Lung (tissue), 12 donors: ENCODE results near the gene A3GALT2. TPM values are rescaled to one million over a fixed set of nuclear protein-coding genes. Genes with fewer than 3 reads are reported as not detected.

Experiments used
- ATAC-seq: fragments of 200-7000 bp; cut with Tn5 transposase; one replicate; pipeline ENCODE4 v1.9.1; 2020; ENCODE audit warnings: moderate number of reproducible peaks; ENCODE audit not compliant: insufficient read depth, low FRiP score
- DNase-seq, 3 donors: peaks; one replicate each; pipeline ENCODE4 v3.0.0-alpha.2; 2013 to 2017
- H3K27ac ChIP-seq, 2 donors: one replicate each; pipeline ENCODE4 v1.5.1; 2013; ENCODE audit warnings: mild to moderate bottlenecking in 2 of 2, moderate library complexity in 2 of 2, control low read depth in 1 of 2, inconsistent platforms in 1 of 2, low read depth in 1 of 2, low read length in 1 of 2
- H3K27me3 ChIP-seq, 3 donors: one replicate each; pipeline ENCODE4 v1.5.1; 2013; ENCODE audit warnings: low read length in 2 of 3; ENCODE audit not compliant: control insufficient read depth in 3 of 3, insufficient read depth in 3 of 3
- H3K36me3 ChIP-seq, 4 donors: one replicate each; pipeline ENCODE4 v1.5.1; 2013; ENCODE audit warnings: low read length in 4 of 4, mild to moderate bottlenecking in 1 of 4, moderate library complexity in 1 of 4; ENCODE audit not compliant: control insufficient read depth in 4 of 4, insufficient read depth in 4 of 4
- H3K4me1 ChIP-seq, 5 donors: one replicate each; pipeline ENCODE4 v1.5.1; 2013; ENCODE audit warnings: low read length in 5 of 5, mild to moderate bottlenecking in 2 of 5, moderate library complexity in 1 of 5; ENCODE audit not compliant: control insufficient read depth in 5 of 5, insufficient read depth in 5 of 5
- H3K4me3 ChIP-seq: one replicate; pipeline ENCODE4 v1.5.1; 2013; ENCODE audit warnings: mild to moderate bottlenecking, control low read depth, moderate library complexity
- H3K9ac ChIP-seq, 2 donors: one replicate each; pipeline ENCODE4 v1.5.1; 2013; ENCODE audit warnings: low read length in 2 of 2, control low read depth in 1 of 2; ENCODE audit not compliant: insufficient read depth in 1 of 2
- H3K9me3 ChIP-seq, 4 donors: one replicate each; pipeline ENCODE4 v1.5.1; 2013; ENCODE audit warnings: low read length in 3 of 4, mild to moderate bottlenecking in 1 of 4, moderate library complexity in 1 of 4; ENCODE audit not compliant: control insufficient read depth in 4 of 4, insufficient read depth in 3 of 4
- CTCF ChIP-seq: IDR thresholded peaks from 2 replicates; pipeline ENCODE4 v1.5.1; 2012; ENCODE audit warnings: mild to moderate bottlenecking; ENCODE audit errors: control extremely low read depth, extremely low read depth
- WGBS, 2 donors: extraction: QIAGEN DNeasy Blood & Tissue Kit; methylation state at CpG; one replicate each; pipeline ENCODE4 v1.1.7; 2013; 5-methylcytosine and 5-hydroxymethylcytosine counted together
- polyA plus RNA-seq, 2 donors: library from polyadenylated mRNA; stranded (reverse); fragments of 200-250 nt; gene quantifications; one replicate each; pipeline ENCODE4 v1.2.1, GENCODE V29; 2013
- total RNA-seq, 2 donors: library from RNA; depleted of rRNA in 1 of 2; stranded (reverse); fragments of >200 nt in 1 of 2; gene quantifications; one replicate each; pipeline ENCODE4 v1.2.1, GENCODE V29; 2014 to 2021
- donor health status: control.
- donor health status: control.
- donor health status: Bipolar disorder and iron deficiency.
- donor health status: healthy.
- donor health status: DM: yes; HTN: yes; CAD: no.

The A3GALT2 gene
- total and polyA plus RNA-seq, 4 donors, result 0.07 to 0.28 TPM; not detected in 2

- H3K9me3 ChIP-seq, result no peaks in the 10 kb centered on the region
- no peak overlapping the region for H3K9ac ChIP-seq
- ATAC-seq (no peak), DNase-seq (no peak)
- H3K36me3 ChIP-seq, result peaks cover 0 to 42% (median 27%) of the 10 kb centered on the region in 4 donors
- 72 to 95% methylated on average over 4 of the region's 4 CpGs for WGBS, 2 donors
- H3K27me3 ChIP-seq, result no peaks in the 10 kb centered on the region
- H3K27ac ChIP-seq, result no peak overlapping the region
- H3K4me3 ChIP-seq, result no peak overlapping the region
- no peak for TF ChIP-seq CTCF
- peaks cover 5 to 20% (median 12%) of the 10 kb centered on the region in 5 donors for H3K4me1 ChIP-seq
Measured at GRCh38 chr1:33296824-33297223, 24.1 kb downstream of the A3GALT2 start.

- no peak for DNase-seq
- ATAC-seq, result no peak
- Histone ChIP-seq H3K4me3 (no peak overlapping the region), H3K9me3 (no peaks in the 10 kb centered on the region), H3K9ac (no peak overlapping the region), H3K4me1 (peaks cover 1 to 15% (median 8%) of the 10 kb centered on the region in 5 donors), H3K27ac (no peak overlapping the region), H3K27me3 (no peaks in the 10 kb centered on the region), H3K36me3 (peaks cover 0 to 42% (median 27%) of the 10 kb centered on the region in 4 donors)
- WGBS, 2 donors, result 90 to 91% methylated on average over 9 of the region's 9 CpGs
- TF ChIP-seq CTCF, result no peak
Measured at GRCh38 chr1:33296082-33296458, 24.8 kb downstream of the A3GALT2 start.

- Histone ChIP-seq H3K36me3 (peaks cover 0 to 42% (median 27%) of the 10 kb centered on the region in 4 donors), H3K4me3 (no peak overlapping the region), H3K4me1 (peaks cover 0 to 10% (median 7%) of the 10 kb centered on the region in 5 donors), H3K9ac (no peak overlapping the region), H3K9me3 (no peaks in the 10 kb centered on the region), H3K27ac (no peak overlapping the region), H3K27me3 (no peaks in the 10 kb centered on the region)
- TF ChIP-seq CTCF, result peak; percentile 94
- WGBS, 2 donors, result 38 to 51% methylated on average over 12 of the region's 12 CpGs
- DNase-seq, result peak; percentile 87 to 90 (median 87)
- ATAC-seq, result peak; percentile 74
Measured at GRCh38 chr1:33295450-33296081, 25.3 kb downstream of the A3GALT2 start.
